Activated naive CD4-positive, alpha-beta T cell treated with anti-CD3 and anti-CD28 coated beads, Interleukin-2, amount 50 U/mL, for 72 hours (primary cell): ENCODE data around the gene ZNF805. TPM values are rescaled to one million over a fixed set of nuclear protein-coding genes. Genes with fewer than 3 reads are reported as not detected.
A peak's percentile ranks its signal among the peaks of the same experiment; 100 is the strongest.
"Not testable (repeated sequence)": the region's sequence is repeated elsewhere in the genome, so short reads cannot be mapped to it uniquely, and the experiment has no call there.

Experiments
- ATAC-seq, 2 donors: fragments of 150-1000 bp; cut with Tn5 transposase; 2 replicates each; pipeline ENCODE4 v1.10.0; 2021; ENCODE audit warnings: mild to moderate bottlenecking in 2 of 2, moderate library complexity in 2 of 2
- DNase-seq, 2 donors: peaks; one replicate each; pipeline ENCODE4 v3.0.0; 2021 to 2022; ENCODE audit warnings: low spot score in 2 of 2
- H3K27ac Mint-ChIP-seq, 2 donors: one replicate each; pipeline ENCODE4 v1.8.0; 2022; ENCODE audit warnings: mild to moderate bottlenecking in 2 of 2, mixed read lengths in 2 of 2
- H3K36me3 Mint-ChIP-seq, 2 donors: one replicate each; pipeline ENCODE4 v1.8.0; 2022; ENCODE audit warnings: mixed read lengths in 2 of 2
- H3K9me3 Mint-ChIP-seq, 2 donors: one replicate each; pipeline ENCODE4 v1.8.0; 2022; ENCODE audit warnings: mixed read lengths in 2 of 2
- total RNA-seq, 2 donors: library from RNA; stranded (reverse); gene quantifications; one replicate each; pipeline ENCODE4 v1.2.3, GENCODE V29; 2022

Gene ZNF805
- 10 to 100 TPM in 1 of 2 donors, 1 to 10 TPM in 1; 8.9 to 21.5 TPM for total RNA-seq

DNA sequence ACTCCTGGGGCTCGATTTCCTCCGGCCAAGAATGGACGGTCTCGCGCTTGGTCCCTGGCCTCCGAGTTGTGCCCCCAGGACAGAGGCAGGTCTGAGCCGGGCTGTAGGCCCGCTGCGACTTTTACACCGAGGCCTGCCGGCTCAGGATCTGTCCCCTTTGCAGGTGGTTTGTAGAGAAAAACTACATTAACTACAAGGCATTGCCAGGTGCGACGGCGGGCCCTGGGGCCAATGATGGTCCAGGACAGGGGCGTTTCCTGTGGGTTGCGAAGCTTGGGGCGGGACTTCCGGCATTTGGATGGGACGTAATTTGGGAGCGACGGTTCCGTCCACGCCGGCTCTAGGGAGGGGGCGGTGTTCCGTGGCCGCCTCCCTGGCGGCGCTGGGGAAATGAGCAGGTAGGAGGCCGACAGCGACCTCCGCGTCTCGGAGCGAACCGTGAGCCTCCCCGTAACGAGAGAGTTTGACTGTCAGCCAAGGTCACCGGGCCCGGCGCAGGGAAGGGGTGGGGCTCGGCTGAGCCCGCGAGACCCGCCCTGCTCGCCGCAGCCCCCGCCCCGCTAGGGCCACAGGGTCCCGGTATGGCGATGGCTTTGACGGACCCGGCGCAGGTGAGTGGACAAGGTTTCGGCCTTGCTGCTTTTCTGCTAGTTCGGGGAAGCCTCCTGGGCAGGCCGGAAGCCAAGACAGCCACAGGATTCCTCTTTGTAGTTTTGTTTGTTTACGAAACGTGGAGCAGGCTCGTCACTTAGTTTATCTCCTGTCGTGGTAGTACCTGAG lies at the start of gene ZNF805:
Gene ZNF805 (plus strand): TSS at position 322 of the 780 bp plus-strand sequence. CDS start 260 bp downstream, at position 582.
- peaks cover 3 to 11% of the 10 kb centered on the region in 2 donors for H3K9me3 Mint-ChIP-seq

GRCh38 chr19:57191141-57192076 lies 49.0 kb upstream of the ZNF805 start, which contains the start of gene ZNF264:
ZNF264 (plus strand) TSS chr19:57191500; CDS start chr19:57191914, 414 bp downstream.
- Mint-ChIP-seq H3K36me3 (peaks cover 73 to 74% of the 10 kb centered on the region in 2 donors), H3K9me3 (peaks cover 19 to 27% of the 10 kb centered on the region in 2 donors), H3K27ac (peak within 1 kb of the TSS; percentile 91 to 95)
- ATAC-seq (peak; percentile 95 to 99), DNase-seq (peak; percentile 86 to 88)

More for the DNA sequence above, at the start of gene ZNF805:
- peak; percentile 89 to 90 for DNase-seq
- peak; percentile 98 for ATAC-seq
- Mint-ChIP-seq H3K27ac (peak within 1 kb of the TSS; percentile 94 to 96), H3K36me3 (peaks cover 49 to 50% of the 10 kb centered on the region in 2 donors)

- Mint-ChIP-seq H3K9me3 (peaks cover 23 to 33% of the 10 kb centered on the region in 2 donors), H3K36me3 (peaks cover 80% of the 10 kb centered on the region in 2 donors), H3K27ac (peak overlapping the region; percentile 50 to 95)
- ATAC-seq = peak in 1 of 2 donors; percentile 6
- no peak for DNase-seq
Observed at GRCh38 chr19:57192077-57192420, 48.4 kb upstream of the ZNF805 start.

- DNase-seq = no peak
- peak overlapping the region in 1 of 2 donors; percentile 95 for H3K27ac Mint-ChIP-seq
- ATAC-seq = peak in 1 of 2 donors; percentile 54
- peaks cover 18 to 28% of the 10 kb centered on the region in 2 donors for H3K9me3 Mint-ChIP-seq
- H3K36me3 Mint-ChIP-seq = peaks cover 83% of the 10 kb centered on the region in 2 donors
Observed at GRCh38 chr19:57192993-57193392, 47.4 kb upstream of the ZNF805 start.

- ATAC-seq, H3K27ac Mint-ChIP-seq, DNase-seq: not testable (repeated sequence)
- peaks cover 20 to 38% of the 10 kb centered on the region in 2 donors for H3K9me3 Mint-ChIP-seq
- H3K36me3 Mint-ChIP-seq = peaks cover 96 to 99% of the 10 kb centered on the region in 2 donors
Observed at GRCh38 chr19:57197874-57198273, 42.6 kb upstream of the ZNF805 start.

DNA sequence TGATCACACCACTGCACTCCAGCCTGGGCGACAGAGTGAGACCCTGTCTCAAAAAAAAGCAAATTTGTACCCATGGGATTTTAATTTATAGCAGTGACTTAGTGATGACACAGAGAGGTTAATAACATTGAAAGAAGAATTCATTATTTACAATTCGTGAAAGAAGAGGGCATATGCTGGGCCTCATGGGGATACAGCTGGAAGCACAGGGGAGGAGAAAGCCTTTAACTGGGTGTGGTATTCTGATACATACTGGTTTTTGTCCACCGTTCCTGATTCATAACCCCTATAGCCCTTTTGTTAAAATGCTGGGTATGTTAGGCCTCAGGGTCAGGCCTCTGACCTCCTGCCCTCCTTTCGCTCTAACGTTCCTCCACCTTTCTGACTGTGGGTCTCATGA lies 38.3 kb upstream of the ZNF805 start:
- Mint-ChIP-seq H3K9me3 (peaks cover 27 to 39% of the 10 kb centered on the region in 2 donors), H3K36me3 (peaks cover 89 to 92% of the 10 kb centered on the region in 2 donors), H3K27ac (no peak overlapping the region)
- ATAC-seq = no peak
- no peak for DNase-seq

DNA sequence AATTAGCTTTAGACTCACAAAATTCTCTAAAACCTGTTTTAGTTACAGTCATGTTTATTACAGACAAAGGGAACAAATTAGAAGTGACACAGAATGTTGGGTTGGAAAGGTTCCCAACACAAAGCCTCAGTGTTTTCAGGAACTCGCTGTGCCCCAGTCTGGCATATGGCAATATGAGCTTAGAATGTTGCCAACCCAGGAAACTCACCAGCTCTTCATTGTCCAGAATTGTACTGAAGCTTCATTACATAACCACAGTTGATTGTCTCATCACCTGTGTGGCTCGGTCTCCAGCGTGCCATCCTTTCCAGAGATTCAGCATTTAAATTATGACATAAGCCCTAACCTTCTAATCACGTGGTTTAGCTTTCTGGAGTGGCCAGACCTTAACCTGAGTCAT lies 30.1 kb upstream of the ZNF805 start:
- no peak overlapping the region for H3K27ac Mint-ChIP-seq
- H3K36me3 Mint-ChIP-seq = peaks cover 73 to 85% of the 10 kb centered on the region in 2 donors
- ATAC-seq (no peak), DNase-seq (no peak)
- H3K9me3 Mint-ChIP-seq = peaks cover 25 to 26% of the 10 kb centered on the region in 2 donors

DNA sequence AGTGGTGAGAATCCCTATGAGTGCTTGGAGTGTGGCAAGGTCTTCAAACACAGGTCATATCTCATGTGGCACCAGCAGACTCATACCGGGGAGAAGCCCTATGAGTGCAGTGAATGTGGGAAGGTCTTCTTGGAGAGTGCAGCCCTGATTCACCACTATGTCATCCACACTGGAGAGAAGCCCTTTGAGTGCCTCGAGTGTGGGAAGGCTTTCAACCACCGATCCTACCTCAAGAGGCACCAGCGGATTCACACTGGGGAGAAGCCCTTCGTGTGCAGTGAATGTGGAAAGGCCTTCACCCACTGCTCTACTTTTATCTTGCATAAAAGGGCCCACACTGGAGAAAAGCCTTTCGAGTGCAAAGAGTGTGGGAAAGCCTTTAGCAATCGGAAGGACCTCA lies 28.3 kb upstream of the ZNF805 start:
- DNase-seq (no peak), ATAC-seq (peak in 1 of 2 donors; percentile 31)
- Mint-ChIP-seq H3K27ac (no peak overlapping the region), H3K9me3 (peaks cover 25 to 29% of the 10 kb centered on the region in 2 donors), H3K36me3 (peaks cover 67 to 91% of the 10 kb centered on the region in 2 donors)

DNA sequence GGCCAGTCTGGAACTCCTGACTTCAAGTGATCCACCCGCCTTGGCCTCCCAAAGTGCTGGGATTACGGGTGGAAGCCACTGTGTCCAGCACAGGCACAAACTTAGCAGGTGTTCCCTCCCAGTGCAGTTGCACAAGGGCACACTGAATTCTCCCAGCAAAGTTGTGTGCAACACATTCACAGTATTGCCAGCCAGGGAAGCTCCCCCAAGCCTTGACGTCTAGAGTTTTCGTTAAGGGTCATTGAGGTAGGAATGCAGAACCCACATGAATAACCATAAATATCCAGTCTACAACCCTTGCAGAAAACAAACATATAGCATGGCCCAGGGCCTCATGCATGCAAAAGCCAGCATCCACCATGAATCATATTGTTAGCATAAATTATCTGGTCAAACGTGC lies 12.9 kb upstream of the ZNF805 start:
- Mint-ChIP-seq H3K36me3 (peaks cover 28 to 56% of the 10 kb centered on the region in 2 donors), H3K27ac (no peak overlapping the region), H3K9me3 (peaks cover 31 to 50% of the 10 kb centered on the region in 2 donors)
- DNase-seq (no peak), ATAC-seq (no peak)

DNA sequence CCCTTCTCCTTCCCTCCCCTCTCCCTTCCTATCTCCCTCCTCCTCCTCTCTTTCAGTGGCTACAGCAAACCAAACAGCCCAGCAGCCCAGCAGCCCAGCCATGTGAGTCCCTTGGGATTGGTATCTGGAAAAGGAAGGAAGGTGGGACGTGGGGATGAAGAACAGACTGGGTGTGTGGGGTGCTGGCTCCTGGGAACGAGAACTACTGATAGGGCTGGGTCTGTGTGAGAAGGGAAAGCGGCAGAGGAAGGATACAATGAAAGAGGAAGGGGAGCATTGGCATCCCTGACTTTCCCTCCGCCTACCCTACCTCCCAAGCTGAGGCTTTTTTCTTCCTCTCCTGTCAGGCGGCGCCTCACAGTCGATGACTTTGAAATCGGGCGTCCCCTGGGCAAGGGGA lies 8.7 kb upstream of the ZNF805 start:
- no peak for DNase-seq
- ATAC-seq = no peak
- H3K9me3 Mint-ChIP-seq = peaks cover 11 to 30% of the 10 kb centered on the region in 2 donors
- H3K36me3 Mint-ChIP-seq = peaks cover 9 to 24% of the 10 kb centered on the region in 2 donors
- no peak overlapping the region for H3K27ac Mint-ChIP-seq

- DNase-seq = no peak
- H3K9me3 Mint-ChIP-seq = peaks cover 4 to 22% of the 10 kb centered on the region in 2 donors
- ATAC-seq = no peak
- peaks cover 5 to 16% of the 10 kb centered on the region in 2 donors for H3K36me3 Mint-ChIP-seq
- H3K27ac Mint-ChIP-seq = no peak overlapping the region
Observed at GRCh38 chr19:57233207-57233606, 7.2 kb upstream of the ZNF805 start.

- no peak for DNase-seq
- peaks cover 44 to 45% of the 10 kb centered on the region in 2 donors for H3K36me3 Mint-ChIP-seq
- H3K27ac Mint-ChIP-seq = peak overlapping the region; percentile 94 to 96
- H3K9me3 Mint-ChIP-seq = peaks cover 3 to 11% of the 10 kb centered on the region in 2 donors
- no peak for ATAC-seq
Observed at GRCh38 chr19:57239982-57240310, 486 bp upstream of the ZNF805 start.

DNA sequence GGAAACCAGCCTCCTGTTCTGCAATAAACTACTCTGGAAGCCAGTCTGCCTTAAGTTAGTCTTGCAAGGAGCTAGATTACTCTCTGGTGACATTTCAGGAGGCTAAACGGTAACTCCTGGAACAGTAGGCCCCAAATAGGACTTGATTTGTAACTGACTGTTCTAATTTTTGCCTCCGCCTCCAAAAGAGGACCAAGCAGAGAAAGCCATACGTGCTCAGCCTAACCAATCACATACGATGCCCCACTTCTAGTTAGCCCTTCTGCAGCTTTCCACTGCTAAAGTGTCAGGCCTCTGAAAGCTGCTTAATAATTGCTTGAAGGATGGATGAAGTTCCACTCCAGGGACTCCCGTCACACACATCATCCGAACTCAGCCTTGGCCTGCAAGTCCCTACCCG lies 744 bp downstream of the ZNF805 start:
- ATAC-seq (no peak), DNase-seq (no peak)
- Mint-ChIP-seq H3K36me3 (peaks cover 55 to 57% of the 10 kb centered on the region in 2 donors), H3K9me3 (peaks cover 7 to 14% of the 10 kb centered on the region in 2 donors), H3K27ac (peak overlapping the region; percentile 94 to 96)

GRCh38 chr19:57242821-57243220 lies 2.4 kb downstream of the ZNF805 start:
- ATAC-seq (no peak), DNase-seq (no peak)
- Mint-ChIP-seq H3K9me3 (peaks cover 7 to 14% of the 10 kb centered on the region in 2 donors), H3K36me3 (peaks cover 64 to 74% of the 10 kb centered on the region in 2 donors), H3K27ac (no peak overlapping the region)

- Mint-ChIP-seq H3K36me3 (peaks cover 77 to 81% of the 10 kb centered on the region in 2 donors), H3K9me3 (peaks cover 7 to 9% of the 10 kb centered on the region in 2 donors), H3K27ac (no peak overlapping the region)
- DNase-seq (no peak), ATAC-seq (no peak)
Observed at GRCh38 chr19:57244513-57244912, 4.1 kb downstream of the ZNF805 start.

DNA sequence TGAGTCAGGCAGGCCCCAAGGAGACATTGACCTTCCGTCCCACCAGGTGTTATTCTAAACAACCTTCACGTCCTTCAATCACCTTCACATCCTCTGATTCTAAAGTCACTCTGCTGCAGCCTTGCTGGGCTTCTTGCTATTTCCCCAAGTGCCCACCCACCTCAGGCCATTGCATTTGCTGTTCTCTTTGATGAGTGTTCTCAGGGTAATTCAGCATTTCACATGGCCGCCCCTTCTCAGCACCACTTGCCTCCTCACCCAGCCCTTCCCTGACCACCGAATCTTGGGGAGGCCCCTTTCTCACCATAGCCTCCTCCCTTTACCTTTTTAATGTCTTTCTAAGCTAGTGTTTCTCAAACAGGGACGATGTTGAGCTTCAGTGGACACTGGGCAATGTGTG lies 4.6 kb downstream of the ZNF805 start:
- ATAC-seq (no peak), DNase-seq (no peak)
- H3K27ac Mint-ChIP-seq = no peak overlapping the region
- H3K9me3 Mint-ChIP-seq = peaks cover 6 to 9% of the 10 kb centered on the region in 2 donors
- H3K36me3 Mint-ChIP-seq = peaks cover 80 to 83% of the 10 kb centered on the region in 2 donors

- Mint-ChIP-seq H3K9me3 (peaks cover 10 to 16% of the 10 kb centered on the region in 2 donors), H3K36me3 (peaks cover 80 to 86% of the 10 kb centered on the region in 2 donors), H3K27ac (no peak overlapping the region)
- no peak for DNase-seq
- ATAC-seq = no peak
Observed at GRCh38 chr19:57245959-57246358, 5.5 kb downstream of the ZNF805 start.
